Loucy (cell line): Measurements from ENCODE around the gene KAT7.

Source experiments
- CTCF ChIP-seq: fragments of 200-600 bp; sonication (generic); conservative IDR thresholded peaks from 2 replicates; pipeline ENCODE4 v1.5.1; 2014; ENCODE audit warnings: mild to moderate bottlenecking, antibody characterized with exemption, low read length
- EZH2phosphoT487 ChIP-seq: fragments of 200-600 bp; IDR thresholded peaks from 2 replicates; pipeline ENCODE4 v1.6.1; 2018; ENCODE audit warnings: antibody characterized with exemption, mild to moderate bottlenecking, moderate library complexity, borderline replicate concordance

GRCh38 chr17:49834118-49834743 is 45.8 kb downstream of the KAT7 start:
- TF ChIP-seq CTCF (no peak), EZH2phosphoT487 (no peak)
